GM12872 (cell line): Measurements from ENCODE around the gene PLCB4.

ENCODE experiments used
- TF ChIP-seq, protein P1 (sequence below): IDR thresholded peaks from 3 replicates; pipeline ENCODE4 v1.5.1; 2011; ENCODE audit warnings: low read depth, mild to moderate bottlenecking, low read length, moderate library complexity; ENCODE audit not compliant: insufficient read depth

Gene PLCB4

DNA sequence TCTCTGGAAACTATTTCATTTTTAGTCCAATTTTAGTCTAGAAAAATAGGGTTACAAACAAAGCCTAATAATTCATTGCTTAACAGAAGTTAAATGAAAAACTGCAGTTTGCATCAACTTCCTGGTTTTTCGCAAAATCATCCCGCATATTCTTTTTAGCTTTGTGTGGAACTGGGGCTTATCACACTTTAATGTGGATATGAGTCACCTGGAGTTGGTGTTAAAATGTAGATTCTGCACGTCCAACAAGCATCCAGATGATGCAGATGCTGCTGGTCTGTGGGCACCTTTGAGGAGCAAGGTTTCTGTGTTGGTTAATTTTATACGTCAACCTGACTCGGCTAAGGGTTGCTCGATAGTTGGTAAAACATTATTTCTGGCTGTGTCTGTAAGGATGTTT is 126.1 kb downstream of the PLCB4 start:
- TF ChIP-seq, protein P1, sequence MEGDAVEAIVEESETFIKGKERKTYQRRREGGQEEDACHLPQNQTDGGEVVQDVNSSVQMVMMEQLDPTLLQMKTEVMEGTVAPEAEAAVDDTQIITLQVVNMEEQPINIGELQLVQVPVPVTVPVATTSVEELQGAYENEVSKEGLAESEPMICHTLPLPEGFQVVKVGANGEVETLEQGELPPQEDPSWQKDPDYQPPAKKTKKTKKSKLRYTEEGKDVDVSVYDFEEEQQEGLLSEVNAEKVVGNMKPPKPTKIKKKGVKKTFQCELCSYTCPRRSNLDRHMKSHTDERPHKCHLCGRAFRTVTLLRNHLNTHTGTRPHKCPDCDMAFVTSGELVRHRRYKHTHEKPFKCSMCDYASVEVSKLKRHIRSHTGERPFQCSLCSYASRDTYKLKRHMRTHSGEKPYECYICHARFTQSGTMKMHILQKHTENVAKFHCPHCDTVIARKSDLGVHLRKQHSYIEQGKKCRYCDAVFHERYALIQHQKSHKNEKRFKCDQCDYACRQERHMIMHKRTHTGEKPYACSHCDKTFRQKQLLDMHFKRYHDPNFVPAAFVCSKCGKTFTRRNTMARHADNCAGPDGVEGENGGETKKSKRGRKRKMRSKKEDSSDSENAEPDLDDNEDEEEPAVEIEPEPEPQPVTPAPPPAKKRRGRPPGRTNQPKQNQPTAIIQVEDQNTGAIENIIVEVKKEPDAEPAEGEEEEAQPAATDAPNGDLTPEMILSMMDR = no peak

DNA sequence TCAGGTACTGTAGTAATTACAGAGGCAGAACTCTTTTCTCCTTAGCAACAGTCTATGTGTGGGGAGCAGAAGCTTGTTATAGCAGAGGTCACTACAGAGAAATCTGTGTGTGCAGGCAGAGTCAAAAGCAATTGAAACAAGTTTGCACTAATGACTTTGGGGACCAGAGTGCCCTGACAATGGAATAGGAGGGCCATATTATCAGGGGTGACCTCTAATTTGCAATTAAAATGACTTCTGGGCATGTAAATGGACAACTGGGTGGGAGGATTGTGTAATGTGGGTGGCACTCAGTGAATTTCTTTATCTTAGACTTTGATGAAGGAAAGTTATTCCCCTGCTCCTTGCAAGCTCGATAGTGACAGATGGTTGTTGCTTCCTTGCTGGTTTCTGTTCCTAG is 127.2 kb downstream of the PLCB4 start:
- TF ChIP-seq, protein P1 = no peak

DNA sequence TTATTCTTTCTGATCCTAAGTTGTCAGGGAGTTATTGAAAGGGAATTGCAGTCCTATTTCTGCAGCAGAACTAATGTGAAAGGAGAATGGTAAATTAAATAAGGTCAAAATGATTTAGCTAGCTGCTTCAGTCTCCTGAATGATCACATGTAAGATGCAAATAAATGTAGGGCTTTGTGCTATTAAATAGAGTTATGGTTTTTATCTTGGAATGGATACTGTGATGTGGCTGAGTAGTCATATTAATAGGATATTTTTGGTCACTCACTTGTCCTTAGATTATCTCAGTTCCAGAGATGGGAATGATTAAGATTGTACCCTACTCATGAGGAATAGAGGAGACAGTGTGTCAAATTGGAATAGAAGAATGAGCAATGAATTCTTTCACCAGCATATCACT is 129.6 kb downstream of the PLCB4 start:
- TF ChIP-seq, protein P1 = no peak

DNA sequence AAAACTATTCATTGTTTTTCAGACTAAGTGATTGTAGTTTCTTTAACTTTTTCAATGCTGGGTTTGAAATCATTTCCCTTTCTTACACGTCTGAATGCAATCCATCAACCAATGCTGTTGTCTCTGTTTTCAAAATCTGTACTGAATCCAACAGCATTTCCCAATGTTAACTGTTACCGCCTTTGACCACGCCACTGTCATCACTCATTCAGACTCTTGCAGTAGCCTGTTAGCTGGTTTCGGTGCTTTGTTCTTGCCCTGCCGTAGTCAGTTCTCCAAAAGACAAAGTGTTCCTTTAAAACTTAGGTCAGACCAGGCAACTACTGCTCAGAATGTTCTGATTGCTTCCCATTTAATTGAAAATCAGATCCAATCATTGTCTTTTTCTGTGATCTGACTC is 131.3 kb downstream of the PLCB4 start:
- TF ChIP-seq, protein P1 = no peak

DNA sequence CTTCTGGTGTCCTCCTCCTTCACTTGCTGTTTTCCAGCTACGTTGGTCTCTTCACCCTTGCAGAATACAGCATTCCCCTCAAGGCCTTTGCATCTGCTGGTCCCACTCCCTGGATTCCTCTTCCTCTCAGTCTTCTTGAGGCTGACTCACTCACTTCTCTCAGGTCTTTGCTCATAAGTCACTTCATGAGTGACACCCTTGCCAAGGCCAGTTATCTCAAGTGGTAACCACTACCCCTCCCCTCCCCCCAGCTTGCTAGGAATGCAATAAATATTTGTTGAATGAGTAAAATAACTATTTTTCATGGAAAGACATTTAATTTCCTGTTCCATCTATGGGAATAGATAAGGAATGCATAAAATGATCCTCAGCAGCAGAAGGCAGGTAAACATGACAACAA is 131.7 kb downstream of the PLCB4 start:
- TF ChIP-seq, protein P1 = no peak

DNA sequence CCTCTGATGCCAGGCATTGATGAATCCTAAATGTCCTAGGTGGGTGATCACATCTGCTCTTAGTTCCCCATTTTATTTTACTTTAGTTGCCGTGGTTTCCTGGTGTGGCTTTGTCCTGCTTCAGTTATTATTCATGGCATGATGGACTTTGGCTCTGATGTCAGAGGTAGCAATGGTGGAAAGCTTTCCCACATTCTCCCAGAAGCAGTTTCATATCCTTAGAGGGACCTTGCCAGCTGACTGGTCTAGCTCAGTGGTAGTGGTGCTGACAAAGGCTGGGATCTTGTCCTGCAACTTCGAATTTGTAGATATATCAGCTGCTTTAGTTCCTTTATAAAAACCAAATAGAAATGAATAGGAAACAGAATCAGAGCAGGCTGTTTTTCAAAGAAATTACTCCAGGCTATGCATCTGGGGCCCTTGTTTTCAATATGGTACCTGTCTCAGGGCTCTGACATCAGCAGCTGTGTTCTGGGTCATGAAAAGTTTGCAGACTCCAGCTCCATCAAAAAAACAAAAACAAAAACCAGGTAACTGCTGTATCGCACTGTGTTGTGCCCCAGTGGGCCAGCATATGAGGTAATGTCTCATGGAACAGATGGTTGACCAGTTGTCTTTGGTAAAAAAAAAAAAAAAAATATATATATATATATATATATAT is 133.7 kb downstream of the PLCB4 start:
- TF ChIP-seq, protein P1 = no peak

DNA sequence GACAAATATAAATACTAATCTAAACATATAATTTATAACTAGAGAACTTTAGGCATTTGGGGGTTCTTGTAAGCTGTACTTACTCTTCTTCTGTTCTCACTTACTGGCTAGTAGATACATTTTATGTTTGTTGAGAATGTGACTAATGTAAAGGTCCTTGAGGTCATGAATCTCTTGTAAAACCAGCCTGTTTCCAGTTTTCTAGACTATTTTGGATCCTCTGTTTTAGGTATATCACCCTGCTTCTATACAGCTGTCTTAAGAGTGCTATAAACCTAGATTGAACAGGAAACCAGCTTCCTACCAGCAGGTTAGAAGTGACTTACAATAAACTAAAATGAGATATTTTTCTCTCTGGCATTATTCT is 134.2 kb downstream of the PLCB4 start:
- TF ChIP-seq, protein P1 = no peak
